Middle frontal gyrus (tissue), 1 donor: ENCODE results near the gene GTF3C4.

ENCODE experiments used
- DNase-seq: peaks from one replicate; pipeline ENCODE4 v3.0.0-alpha.2; 2015; ENCODE audit warnings: low spot score; ENCODE audit errors: extremely low spot score

Gene GTF3C4

DNA sequence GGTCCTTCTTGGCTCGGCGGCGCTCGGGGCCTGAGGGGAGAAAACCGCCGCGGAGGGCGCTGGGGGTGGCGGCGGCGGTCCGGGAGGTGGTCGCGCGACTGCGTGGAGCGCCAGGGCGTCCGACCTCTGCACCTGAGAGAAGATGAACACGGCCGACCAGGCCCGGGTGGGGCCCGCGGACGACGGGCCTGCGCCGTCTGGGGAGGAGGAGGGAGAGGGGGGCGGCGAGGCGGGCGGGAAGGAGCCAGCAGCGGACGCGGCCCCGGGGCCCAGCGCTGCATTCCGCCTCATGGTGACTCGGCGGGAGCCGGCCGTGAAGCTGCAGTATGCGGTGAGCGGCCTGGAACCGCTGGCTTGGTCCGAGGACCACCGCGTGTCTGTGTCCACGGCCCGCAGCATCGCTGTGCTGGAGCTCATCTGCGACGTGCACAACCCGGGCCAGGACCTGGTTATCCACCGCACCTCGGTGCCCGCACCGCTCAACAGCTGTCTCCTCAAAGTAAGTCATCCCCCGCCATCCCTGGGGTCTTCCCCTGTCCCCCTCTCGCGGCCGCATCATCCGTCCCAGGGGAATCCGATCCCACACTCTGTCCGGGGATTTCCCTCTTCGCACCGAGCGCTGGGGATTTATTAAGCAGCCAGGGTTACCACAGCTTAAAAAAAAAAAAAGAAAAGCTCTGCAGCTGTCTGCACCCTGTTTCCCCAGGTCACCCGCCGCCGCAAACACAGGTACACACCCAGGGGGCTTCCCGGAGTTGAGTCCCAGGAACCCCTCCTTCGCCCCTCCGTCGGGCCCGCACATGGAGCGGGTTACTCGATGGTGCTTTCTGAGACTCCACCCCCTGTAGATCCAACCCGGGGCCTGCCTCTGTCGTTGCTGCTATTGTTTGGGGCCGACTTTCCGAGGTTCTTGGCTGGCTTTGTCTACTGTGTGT, at the start of gene GTF3C4:
TSS of gene GTF3C4 (plus strand) at position 8 of the 935 bp plus-strand sequence. CDS start at position 143, 135 bp downstream.
- peak; percentile 60 for DNase-seq

DNA sequence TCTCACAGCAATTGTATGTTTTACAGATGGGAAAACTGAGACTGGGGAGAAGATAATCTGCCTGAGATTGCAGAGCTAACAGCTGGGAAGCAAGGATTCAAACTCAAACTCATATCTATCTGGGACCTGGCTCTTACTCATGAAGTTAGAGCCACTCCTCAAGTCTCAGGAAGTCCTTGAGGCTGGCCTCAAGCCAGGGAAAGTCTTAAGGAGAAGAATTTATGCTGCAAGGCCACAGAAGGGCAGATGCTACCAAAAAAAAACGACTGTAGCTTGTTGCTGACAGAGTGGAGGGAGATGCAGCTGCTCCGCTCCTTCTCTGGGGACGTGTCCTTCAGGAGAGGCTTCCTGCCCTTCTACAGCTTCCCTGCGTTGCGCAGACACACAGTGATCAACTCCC, 48.1 kb upstream of the GTF3C4 start:
- DNase-seq: no peak

- DNase-seq: no peak
Observed at GRCh38 chr9:132626285-132626684, 44.0 kb upstream of the GTF3C4 start.

GRCh38 chr9:132627106-132627505, 43.2 kb upstream of the GTF3C4 start:
- no peak for DNase-seq

DNA sequence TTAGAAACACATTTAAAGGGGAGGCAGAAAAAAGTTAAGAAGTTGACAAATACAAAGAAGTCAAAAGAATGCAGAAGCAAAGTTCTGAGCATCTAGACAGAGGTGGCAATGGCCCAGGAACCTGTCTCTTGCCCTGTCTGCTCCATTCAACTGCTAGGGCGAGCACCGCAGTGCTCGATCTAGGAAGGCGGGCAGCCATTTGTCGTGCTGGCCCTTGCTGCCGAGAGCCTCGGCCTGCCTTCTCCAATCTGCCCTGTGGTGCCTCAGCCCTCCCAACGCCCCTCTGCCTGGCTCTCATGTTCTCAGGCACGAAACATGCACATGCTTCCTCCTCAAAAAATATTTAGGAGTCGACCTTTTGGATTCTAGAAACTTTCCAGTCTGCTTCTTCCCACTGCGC, 42.7 kb upstream of the GTF3C4 start:
- no peak for DNase-seq

DNA sequence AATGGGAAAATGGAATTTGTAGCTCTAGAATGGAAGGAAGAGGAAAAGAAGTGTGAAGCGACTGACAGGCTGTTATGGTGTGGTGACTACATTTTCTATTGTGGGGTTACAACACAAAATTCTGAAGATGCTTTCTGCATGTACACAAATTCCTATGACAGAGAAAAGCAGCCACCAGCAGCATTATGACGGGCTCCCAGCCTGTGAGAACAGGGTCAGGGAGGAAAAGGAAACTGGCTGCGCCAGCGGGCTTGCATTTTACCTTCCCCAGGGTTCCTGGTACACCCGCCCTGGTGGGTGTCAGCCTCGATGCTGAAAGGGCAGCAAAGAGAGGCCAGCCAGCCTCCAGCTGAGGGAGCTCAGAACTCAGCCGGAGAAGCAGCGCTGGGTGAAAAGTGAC, 41.5 kb upstream of the GTF3C4 start:
- no peak for DNase-seq

DNA sequence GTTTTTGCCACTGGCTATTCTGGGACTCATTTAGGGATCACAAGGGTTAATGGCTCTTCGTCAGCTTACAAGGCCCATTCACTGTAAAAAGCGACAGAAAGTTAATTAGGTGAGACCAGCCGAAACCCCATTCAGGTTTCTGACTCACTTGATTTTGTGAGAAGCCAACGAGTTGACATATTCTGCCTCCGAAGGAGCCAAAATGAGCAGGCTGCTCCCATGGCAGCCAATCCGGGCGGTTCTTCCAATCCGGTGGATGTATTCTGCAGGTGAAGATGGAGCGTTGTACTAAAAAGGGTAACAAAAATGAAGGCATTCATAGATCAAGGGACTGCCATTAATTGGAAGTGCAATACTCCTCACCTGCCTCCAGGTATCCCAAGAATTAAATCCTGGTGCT, 40.1 kb upstream of the GTF3C4 start:
- no peak for DNase-seq

DNA sequence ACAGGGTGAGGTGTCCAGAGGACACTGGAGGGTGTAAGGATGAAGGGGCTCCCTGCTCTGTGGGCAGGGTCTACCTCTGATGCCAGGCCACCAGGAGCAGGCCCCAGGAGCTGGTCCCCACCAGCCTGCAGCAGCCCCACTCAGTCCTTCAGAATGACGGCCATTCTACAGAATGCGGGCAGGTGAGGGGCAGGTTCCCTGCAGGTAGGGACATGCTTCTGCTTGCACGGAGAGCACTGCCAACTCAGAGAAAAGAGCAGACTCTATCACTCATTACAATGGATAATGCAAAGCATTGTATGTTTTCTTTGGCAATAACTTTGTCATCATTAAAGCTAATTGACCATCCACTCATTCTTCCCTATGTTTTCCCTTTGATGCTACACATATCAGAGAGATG, 39.5 kb upstream of the GTF3C4 start:
- no peak for DNase-seq

DNA sequence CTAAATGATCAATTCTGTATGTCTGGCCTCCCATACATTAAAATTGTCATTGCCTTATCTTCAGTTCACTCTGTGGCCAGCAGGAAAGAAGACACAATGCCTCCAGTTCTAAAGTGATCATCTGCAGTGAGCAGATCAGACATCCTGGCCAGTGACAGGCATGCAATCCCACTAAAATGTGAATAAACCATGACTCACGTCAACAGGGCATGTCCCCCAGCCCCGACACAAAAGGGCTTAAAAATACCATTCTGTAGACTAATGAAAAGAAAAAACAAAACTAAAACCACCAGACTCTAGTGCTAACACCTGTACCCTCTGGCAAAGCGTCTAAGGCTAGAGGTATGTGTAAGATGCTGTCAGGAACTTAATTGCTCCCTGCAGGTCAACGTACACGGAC, 39.0 kb upstream of the GTF3C4 start:
- DNase-seq: no peak

GRCh38 chr9:132631685-132632084, 38.6 kb upstream of the GTF3C4 start:
- no peak for DNase-seq

- DNase-seq: no peak
Observed at GRCh38 chr9:132632413-132633129, 37.7 kb upstream of the GTF3C4 start.

GRCh38 chr9:132634327-132634726, 35.9 kb upstream of the GTF3C4 start:
- no peak for DNase-seq

DNA sequence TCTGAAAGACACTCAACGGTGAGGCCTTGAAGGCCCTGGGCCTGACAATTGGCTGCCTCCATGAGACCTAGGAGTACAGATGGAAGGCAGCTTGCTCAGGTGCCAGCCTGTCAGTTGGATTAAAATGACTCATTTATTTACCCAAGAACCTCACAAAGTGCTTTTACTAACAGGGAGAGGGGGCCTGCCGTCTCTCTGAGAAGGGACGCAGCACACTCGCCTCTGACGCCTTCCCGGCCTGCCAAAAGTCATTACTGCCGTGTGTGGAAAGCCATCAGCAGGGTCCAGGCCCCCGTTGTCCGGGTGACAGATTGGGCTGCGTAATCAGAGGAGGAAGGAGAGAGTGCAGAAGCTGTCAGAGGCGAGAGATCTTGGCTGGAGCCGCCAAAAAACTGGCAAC, 32.9 kb upstream of the GTF3C4 start:
- DNase-seq: no peak

DNA sequence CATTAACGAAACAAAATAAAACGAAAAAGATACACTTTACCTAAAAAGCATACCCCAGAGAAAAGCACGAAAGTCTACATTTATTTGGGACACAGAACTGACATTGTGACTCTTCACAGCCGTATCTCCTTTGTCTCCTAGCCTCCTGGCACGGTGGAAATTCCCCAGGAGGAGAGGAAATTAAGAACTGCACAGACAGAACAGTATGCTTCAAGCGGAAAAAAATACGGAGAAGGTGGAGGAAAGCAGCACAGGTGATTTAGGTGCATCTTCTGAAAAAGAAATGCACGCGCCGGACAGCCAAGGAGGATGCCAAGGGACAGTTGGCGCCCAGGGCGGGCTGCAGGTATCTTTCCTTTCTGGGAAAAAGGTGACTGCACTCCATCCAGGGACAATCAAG, 32.5 kb upstream of the GTF3C4 start:
- DNase-seq: no peak

DNA sequence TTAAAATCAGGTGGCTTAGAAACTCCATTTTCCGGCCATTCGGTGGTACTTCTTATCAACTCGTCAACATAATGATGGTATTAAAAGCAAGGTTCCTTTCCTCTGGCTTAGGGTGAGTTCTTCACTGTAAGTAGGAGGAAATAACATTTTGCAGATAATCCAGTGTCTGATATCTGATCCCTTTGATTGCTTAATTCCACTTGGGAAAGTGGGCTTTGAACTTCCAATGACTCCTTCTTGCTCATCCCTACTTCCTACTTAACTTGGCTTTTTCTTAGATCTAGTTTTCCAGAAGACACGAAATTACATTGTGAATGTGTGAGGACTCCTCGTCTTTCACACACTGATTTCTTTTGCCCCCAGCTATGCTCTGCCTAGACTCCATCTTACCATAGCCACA, 32.0 kb upstream of the GTF3C4 start:
- no peak for DNase-seq

GRCh38 chr9:132639322-132639721, 30.9 kb upstream of the GTF3C4 start:
- no peak for DNase-seq

GRCh38 chr9:132641216-132641615, 29.0 kb upstream of the GTF3C4 start:
- DNase-seq: no peak

DNA sequence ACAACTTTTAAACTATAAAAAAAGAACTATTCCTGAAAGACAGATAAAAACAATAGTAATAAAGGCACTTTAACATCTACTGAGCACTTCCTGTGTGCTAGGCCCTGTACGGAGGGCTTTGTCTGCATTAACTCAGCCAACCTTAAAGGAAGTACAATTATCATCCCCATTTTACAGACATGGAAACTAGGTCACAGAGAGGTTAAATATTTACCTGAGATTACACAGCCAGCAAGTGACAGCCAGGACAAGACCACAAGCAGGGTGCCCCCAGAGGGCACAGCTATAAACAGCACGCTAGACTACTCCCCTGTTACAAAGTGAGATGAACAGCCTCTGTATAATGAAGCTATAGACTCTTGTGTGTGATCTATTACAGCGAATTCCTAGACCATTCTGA, 26.0 kb upstream of the GTF3C4 start:
- DNase-seq: no peak

- DNase-seq: no peak
Observed at GRCh38 chr9:132645306-132645705, 25.0 kb upstream of the GTF3C4 start.

GRCh38 chr9:132645711-132646110, 24.6 kb upstream of the GTF3C4 start:
- DNase-seq: no peak

GRCh38 chr9:132646726-132647125, 23.5 kb upstream of the GTF3C4 start:
- no peak for DNase-seq

- DNase-seq: no peak
Observed at GRCh38 chr9:132647355-132647754, 22.9 kb upstream of the GTF3C4 start.

DNA sequence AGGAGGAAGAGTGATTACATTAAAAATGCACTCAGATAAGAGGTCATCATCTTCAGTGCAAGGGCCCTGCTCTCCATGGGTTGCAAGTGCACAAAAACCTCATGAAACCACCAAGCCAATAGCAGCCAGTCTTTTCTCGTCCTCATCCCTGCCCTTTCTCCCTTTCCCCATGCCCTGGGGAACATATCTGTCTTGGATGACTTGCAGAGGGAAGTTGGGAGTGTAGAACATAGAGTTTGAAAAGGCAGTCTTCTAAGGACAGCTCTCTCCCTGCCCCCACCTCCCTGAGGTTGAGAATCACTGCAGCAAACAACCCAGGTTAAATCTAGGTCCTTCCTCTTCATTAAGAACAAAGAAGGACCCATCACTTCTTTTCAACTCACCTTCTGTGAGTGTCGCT, 22.5 kb upstream of the GTF3C4 start:
- no peak for DNase-seq
